ENCODE results near the gene AGTPBP1.
"Not testable (repeated sequence)": the region's sequence is repeated elsewhere in the genome, so short reads cannot be mapped to it uniquely, and the experiment has no call there.

The AGTPBP1 gene

DNA sequence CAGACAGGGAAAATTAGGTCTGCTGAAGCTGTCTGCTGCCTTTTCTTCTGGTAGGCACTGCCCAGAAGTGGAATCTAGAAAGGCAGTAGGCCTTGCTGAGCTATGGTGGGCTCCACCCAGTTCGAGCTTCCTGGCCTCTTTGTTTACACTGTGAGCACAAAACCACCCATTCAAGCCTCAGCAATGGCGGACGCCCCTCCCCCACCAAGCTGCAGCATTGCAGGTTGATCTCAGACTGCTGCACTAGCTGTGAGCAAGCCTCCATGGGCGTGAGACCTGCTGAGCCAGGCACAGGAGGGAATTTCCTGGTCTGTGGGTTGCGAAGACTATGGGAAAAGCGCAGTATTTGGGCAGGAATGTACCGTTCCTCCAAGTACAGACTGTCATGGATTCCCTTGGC is 18.5 kb downstream of the AGTPBP1 start:
- no peak for DNase-seq (ENCODE audit: low read depth)

DNA sequence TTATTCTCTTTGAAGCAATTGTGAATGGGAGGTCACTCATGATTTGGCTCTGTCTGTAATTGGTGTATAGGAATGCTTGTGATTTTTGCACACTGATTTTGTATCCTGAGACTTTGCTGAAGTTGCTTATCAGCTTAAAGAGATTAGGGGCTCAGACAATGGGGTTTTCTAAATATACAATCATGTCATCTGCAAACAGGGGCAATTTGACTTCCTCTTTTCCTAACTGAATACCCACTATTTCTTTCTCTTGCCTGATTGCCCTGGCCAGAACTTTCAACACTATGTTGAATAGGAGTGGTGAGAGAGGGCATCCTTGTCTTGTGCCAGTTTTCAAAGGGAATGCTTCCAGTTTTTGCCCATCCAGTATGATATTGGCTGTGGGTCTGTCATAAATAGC is 22.3 kb downstream of the AGTPBP1 start:
- not testable (repeated sequence) for DNase-seq (ENCODE audit: low read depth)

DNA sequence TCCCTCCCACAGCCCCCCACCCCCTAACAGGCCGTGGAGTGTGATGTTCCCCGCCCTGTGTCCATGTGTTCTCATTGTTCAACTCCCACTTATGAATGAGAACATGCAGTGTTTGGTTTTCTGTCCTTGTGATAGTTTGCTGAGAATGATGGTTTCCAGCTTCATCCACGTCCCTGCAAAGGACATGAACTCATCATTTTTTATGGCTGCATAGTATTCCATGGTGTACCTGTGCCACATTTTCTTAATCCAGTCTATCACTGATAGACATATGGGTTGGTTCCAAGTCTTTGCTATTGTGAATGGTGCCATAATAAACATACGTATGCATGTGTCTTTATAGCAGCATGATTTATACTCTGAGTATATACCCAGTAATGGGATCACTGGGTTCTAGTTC is 23.9 kb downstream of the AGTPBP1 start:
- not testable (repeated sequence) for DNase-seq (ENCODE audit: low read depth)

DNA sequence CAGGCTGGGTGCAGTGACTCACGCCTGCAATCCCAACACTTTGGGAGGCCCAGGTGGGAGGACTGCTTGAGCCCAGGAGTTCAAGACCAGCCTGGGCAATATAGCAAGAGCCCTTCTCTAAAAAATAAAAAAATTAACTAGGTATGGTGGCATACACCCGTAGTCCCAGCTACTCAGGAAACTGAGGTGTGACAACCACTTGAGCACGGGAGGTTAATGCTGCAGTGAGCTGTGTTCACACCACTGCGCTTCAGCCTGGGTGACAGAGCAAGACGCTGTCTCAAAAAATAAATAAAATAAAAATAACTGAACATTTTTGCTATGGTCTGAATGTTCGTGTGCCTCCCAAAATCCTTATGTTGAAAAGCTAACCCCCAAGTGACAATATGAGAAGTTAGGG is 24.5 kb downstream of the AGTPBP1 start:
- DNase-seq (ENCODE audit: low read depth), result no peak

DNA sequence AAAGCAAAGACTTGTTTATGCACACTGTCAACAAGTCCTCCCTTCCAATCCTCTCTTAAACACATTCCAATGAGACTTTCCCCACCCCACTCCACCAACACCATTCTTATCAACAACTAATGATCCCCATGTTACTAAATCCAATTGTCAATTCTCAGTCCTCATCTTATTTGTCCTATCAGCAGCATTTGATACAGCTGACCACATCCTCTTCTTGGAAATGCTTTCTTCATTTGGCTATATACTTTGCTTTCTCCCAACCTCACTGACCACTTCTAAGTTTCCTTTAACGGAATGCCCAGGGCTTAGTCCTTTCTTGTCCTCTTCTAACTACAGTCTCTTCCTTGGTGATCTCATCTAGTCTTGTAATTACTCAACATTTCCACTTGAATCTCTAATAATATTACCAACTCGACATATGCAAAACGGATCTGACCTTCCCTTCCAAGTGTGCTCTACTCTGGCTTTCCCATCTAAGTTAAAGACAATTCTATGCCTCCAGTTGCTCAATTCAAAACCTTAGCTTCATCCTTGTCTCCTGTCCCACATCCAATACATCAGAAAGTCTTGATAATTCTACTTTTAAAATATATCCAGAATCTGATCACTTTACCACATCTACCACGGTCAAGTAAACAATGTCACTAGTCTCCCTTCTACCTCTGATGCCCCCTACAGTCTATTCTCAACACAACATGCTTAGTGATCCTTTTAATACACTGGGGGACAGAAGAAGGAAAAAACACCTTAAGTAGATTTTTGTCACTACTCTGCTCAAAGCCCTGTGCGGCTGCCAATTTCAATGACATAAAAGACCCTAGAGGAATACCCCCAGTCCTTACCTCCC is 25.5 kb downstream of the AGTPBP1 start:
- DNase-seq (ENCODE audit: low read depth), result no peak

DNA sequence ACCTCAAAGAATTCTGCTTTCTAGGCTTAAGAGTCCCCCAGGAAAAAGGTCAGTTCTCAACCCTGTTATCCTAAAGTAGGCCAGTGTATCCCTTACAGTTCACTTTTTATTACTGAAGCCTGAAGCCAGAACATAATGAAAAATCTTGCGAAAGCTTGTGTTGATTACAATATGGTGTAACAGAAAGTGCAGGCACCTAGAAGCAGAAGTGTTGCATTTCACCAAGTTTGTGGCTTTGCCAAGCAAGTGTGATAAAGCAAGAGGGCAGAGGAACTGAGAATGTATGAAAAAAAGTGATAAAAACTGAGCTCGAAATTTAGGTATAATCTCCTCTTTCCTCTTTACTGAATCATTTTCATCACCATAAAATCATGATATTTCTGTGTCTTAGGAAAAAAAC is 26.2 kb downstream of the AGTPBP1 start:
- DNase-seq (ENCODE audit: low read depth), result no peak

DNA sequence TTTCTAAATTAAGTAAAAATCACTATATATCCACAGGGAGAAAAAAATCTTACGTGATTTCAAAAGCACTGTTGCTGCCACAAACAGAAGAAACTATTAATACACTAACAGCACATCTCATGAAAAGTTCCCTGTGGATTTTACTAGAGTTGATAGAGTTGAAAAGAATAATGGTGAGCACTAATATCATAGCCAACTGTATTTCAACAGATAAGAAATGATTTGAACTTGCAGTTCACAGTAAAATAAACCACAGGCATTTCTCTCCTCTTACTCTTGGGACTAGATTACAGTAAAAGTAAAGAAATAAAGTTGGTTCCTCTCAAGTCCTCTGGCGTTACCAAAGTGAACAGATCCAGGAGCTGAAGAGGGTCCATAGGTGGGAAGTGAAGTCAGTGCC is 27.9 kb downstream of the AGTPBP1 start:
- DNase-seq (ENCODE audit: low read depth), result no peak

DNA sequence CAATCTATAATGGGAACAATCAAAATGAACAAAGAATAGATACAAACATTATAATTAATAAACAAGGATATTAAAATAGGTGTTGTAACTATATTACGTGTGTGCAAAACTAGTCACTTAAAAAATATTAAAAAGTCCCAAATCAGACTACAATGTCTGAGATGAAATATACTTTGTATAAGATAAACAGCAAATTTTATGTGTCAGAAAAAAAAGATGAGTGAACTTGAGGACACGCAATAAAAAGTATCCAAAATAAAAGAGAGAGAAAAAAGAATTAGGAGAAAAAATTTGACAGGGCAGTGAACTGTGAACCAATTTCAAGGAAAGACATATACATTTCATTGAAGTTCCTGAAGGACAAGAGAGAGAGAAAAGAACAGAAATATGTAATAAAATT is 37.0 kb downstream of the AGTPBP1 start:
- no peak for DNase-seq (ENCODE audit: low read depth)

DNA sequence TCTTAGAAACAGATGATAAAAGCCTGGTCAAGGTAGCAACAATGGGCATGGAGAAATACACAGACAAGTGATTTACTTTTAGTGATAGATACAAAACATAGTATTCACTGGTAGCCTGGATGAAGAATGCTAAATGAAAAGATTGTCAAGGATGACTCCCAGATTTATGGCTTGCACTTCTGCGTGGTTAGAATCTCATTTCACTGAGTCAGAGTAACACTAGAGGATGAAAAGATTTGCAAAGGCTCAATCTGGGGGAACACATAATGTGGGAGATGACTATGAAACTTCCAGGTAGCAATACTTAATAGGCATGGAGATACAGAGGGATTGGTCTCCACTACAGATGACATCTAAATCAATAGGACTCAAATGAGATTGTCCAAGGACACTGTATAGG is 38.4 kb downstream of the AGTPBP1 start:
- no peak for DNase-seq (ENCODE audit: low read depth)

DNA sequence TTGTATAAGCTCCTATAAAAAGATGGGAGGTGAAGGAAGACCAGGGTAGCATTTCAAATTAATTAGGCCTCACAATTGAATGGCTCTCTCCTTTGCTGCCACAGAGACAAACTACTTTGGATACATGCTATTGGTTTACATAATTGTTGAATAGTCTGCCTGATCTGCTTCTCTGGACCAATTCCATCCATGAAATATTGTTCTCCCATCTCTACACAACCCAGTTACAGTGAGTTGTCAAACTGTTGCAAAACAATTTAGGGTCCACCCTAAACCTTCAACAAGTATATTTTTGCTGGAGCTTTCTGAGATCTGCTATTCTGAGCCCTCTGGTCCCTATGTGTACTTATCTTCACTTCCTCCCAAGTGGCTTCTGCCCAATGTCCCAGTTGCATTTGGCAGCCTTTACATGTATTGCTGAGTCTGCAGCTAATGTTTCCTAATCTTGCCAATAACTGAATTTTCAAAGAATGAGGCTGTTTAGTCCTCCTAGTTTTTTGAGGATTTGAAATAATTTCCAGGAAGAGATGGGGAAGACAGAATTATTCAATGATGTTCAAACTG is 38.9 kb downstream of the AGTPBP1 start:
- DNase-seq (ENCODE audit: low read depth), result no peak

DNA sequence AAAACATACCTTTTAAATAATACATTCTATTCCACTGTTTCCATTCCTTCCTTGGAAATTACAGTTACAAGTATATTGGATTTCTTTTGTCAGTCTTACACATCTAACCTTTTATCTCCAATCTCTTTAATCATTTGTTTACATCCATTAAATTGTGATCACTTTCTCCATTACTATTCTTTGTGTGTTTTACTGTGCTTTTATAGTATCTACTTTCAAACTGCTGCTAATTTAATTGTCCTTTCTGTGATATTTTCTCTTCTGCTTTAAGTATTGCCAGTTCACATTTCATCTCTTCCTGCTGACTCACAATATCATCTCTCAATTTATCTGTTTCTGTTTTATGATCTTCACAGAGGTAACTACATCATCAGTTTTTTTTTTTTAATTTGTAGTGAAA is 39.6 kb downstream of the AGTPBP1 start:
- no peak for DNase-seq (ENCODE audit: low read depth)

DNA sequence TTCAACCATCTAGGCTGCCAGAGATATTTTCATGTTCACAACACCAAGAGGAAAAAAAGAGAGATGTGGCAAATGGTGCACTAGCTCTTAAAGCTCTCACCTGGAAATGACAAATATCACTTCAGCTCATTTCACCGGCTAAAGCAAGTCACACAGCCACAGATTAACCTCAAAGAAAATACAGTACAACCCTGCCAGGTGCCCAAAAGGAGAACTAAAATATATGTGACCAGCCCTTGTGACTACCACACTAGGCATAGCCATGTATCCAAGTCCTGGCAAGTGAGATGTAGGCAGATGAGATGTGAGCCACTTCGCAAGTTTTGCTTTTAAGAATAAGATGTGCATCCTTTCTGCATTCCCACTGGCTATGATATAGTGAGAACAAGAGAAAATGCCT is 41.4 kb downstream of the AGTPBP1 start:
- DNase-seq (ENCODE audit: low read depth), result no peak

DNA sequence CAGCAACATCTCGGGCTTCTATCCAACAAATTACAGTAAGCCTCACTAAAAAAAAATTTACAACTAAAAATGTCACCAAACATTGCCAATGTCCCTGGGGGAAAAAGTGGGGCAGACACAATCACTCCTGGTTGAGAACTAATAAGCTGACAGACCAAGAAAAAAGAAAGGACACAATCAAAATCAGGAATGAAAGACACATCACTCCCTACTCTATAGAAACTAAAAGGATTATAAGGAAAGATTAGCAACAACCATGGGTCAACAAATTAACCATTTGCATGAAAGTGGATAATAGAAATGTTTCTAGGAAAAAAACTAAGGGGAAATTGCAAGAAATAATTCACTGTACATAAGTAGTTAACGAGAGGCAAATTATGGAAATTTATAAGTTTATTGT is 53.4 kb downstream of the AGTPBP1 start:
- DNase-seq (ENCODE audit: low read depth), result no peak

DNA sequence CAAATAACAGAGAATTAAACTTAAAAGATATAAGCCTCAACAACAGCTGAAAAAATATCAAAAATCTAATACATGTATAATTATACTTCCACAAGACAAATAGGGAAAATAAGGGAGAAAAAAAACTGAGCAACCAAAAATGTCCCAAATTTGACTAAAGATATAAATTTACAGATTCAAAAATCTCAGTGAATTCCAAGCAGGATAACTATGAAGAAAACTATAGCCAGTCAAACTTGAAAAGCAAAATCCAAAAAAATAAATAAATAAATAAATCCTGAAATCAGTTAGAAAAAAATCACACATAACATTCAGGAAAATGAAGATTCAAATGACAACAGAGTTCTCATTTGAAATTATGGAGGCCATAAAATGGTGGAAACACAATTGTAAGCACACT is 56.7 kb downstream of the AGTPBP1 start:
- DNase-seq (ENCODE audit: low read depth), result no peak

DNA sequence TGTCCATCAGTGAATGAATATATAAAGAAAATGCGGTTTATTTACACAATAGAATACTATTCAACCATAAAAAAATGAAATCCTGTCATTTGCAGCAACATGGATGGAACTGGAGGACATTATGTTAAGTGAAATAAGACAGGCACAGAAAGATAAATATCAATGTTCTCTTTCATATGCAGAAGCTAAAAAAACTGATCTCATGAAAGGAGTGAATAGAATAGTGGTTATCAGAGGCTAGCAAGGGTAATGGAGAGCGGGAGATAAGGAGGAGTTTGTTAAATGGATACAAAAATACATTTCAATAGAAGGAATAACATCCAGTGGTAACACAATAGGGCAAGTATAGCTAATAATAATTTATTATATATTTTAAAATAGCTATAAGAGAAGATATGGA is 65.0 kb downstream of the AGTPBP1 start:
- no peak for DNase-seq (ENCODE audit: low read depth)

DNA sequence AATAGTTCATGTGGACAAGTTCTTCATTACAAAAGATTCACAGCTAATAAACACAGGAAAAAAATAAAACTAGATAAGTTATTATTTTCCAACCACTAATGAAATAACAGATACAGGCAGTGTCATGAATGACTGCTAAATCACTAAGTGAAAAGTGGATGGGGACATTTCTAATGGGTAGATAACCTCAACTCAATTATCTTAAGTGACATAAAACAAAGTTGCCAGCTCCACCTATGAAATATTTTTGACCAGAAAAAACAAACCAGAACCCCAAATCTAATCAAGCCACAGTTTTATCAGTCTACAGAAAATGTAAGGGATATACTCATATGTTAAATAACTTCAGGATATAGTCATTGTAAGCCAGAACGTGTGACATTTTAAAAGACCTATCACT is 74.4 kb downstream of the AGTPBP1 start:
- DNase-seq (ENCODE audit: low read depth), result no peak

DNA sequence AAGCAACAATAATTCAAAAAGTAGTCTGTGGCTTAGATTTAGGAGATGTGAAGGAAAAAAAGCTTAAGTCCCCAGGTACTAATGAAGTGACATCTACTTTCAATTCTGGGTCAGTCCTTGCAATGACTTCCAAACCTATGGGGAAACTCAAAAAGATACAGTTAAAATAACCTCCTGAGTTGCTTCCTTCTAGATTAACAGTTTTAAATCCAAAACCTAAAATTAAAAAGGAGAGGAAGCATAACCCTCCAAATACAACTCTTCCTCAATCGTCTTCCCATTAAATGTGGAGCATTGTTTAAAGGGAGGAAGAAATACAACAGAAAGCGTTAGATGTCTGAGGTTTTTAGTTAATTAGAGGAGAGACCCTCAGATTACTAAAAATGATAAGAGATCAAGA is 75.7 kb downstream of the AGTPBP1 start:
- DNase-seq (ENCODE audit: low read depth), result no peak

DNA sequence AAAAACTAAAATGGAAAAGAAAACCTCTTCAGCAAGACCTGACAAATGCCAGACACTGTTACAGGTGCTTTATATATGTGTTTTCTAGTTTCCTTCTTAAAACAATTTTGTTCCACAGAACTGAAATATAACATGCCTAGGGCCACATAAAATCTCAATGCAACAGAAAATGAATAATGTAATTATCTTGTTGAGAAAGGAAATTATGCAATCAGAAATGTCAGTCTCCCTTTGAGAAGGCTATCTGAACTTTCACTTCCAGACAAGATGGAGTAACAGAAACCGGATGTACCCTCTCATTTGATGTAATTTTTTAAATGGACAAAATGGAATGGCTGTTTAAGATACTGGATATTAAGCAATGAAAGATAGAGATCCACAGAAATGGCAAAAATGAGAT is 79.2 kb downstream of the AGTPBP1 start:
- DNase-seq (ENCODE audit: low read depth), result no peak

DNA sequence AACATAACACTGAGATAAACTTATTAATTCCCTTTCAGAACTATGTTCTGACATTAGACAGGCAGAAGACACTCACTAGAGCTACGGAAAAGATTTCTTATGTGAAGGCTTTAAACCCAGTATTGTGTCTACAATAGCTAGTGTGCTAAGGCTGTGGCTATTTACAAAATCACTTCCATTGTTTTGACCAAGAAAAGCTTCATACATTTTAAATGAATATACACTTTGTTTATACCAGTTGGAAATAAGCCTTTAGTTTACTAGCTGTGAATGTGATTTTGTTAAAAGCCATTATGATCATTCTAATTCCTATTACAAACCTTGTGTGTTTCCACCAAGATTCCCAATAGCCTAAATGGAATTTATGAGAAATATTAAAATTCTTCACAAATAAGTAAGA is 83.0 kb downstream of the AGTPBP1 start:
- DNase-seq (ENCODE audit: low read depth), result no peak

DNA sequence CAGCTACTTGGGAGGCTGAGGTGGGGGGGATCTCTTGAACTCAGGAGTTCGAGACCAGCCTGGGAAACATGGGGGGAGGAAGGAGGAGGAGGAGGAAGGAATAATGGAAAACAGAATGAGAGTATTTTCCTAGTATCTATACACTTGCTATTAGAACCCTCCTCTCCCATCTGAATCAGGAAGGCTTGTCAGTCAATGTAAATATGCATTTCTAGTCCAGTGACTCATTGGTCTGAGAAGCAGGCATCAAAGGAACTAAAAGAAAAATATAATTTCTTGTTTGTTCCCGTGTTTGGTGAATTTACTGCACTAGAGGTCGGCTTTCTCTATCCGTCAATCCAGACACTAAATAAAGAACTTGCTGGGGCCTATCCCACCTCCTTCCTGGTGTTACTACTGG is 88.6 kb downstream of the AGTPBP1 start:
- DNase-seq (ENCODE audit: low read depth), result no peak

DNA sequence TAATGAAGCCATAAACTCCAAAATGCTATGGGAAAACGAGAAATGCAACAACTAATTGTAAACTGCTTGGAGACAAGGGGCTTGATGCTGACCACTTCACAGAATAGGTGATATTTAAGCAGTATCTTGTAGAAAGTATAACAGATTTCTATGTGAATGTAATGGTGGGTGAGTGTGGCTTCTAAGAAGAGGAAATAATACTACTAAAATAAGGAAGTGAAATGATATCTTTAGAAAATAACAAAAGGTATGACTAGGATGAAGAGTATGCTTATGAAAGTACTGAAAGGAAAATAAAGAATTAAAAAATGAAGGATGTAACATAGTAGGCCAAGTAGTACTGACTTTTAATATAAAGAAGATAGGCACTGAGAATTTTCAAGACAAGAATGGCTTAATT is 94.2 kb downstream of the AGTPBP1 start:
- no peak for DNase-seq (ENCODE audit: low read depth)

DNA sequence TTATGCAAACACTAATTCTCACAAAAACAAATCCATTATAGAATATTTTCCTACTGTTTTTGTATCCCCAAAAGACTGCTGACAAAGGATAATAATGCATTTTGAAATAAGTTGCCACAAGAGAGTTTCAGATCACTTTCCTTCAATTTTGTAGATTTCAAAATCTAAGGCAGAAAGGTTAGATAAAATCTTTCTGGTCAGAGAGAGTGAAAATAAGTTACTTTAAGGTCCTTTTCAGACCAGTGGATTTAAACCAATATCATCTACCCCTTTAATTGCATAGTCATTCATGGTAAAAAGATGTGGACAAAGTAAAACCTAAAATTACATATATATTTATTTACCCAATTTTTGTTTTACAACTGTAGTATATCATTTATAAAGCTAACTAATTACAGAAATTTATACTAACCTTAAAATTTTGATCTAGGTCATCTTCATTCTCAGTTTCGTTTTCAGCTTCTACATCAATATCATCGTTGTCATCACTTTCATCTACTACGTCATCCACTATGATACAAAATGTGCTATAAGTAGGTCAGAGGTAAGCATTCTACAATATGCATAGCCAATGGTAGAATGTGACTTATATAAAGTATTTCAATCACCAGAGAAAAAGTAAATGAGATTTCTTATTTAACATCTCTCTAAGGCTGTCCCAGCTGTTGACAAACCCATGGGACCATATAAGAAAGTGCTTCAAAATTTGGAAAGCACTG is 95.7 kb downstream of the AGTPBP1 start:
- DNase-seq (ENCODE audit: low read depth), result no peak

DNA sequence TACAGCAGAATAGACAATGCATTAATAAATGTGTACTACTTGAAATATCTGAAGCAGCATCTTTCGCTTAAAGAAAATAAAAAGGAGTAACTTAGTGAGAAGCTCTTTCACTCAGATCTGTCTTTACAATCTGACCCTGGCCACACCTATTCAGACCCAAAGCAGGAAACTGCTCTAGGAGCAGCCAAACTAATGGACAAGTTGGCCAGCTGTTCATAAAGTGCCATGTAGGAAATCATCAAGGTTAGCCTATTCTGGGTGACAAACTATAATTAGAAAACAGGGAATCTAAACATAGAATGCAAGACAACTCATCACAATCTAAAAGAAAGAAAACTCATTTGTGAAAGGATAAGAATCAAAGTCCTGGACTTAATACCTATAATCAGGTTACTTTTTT is 101.3 kb downstream of the AGTPBP1 start:
- no peak for DNase-seq (ENCODE audit: low read depth)

All from non-pigmented ciliary epithelial cell (primary cell).